Loucy (cell line): ENCODE data around the gene TMTC1.

Source experiments
- H2AFZ ChIP-seq: fragments of 200-600 bp; sonication (generic); 2 replicates; pipeline ENCODE4 v1.6.0; 2016; ENCODE audit warnings: antibody characterized with exemption, mild to moderate bottlenecking, low read length, moderate library complexity
- H3F3A ChIP-seq: fragments of 200-600 bp; 2 replicates; pipeline ENCODE4 v1.6.0; 2016; ENCODE audit warnings: antibody characterized with exemption, low read depth, mild to moderate bottlenecking
- H3K27me3 ChIP-seq: fragments of 200-600 bp; sonication (generic); 2 replicates; pipeline ENCODE4 v1.6.1; 2014; ENCODE audit warnings: low read length, mild to moderate bottlenecking; ENCODE audit not compliant: insufficient read depth, poor library complexity, severe bottlenecking
- H3K36me3 ChIP-seq: fragments of 200-600 bp; sonication (generic); 2 replicates; pipeline ENCODE4 v1.6.1; 2016; ENCODE audit warnings: low read length; ENCODE audit not compliant: insufficient read depth
- H3K4me1 ChIP-seq: fragments of 200-600 bp; sonication (generic); 2 replicates; pipeline ENCODE4 v1.5.1; 2014; ENCODE audit warnings: low read length, mild to moderate bottlenecking; ENCODE audit not compliant: insufficient read depth, poor library complexity, severe bottlenecking
- H3K4me2 ChIP-seq: fragments of 200-600 bp; sonication (generic); 2 replicates; pipeline ENCODE4 v1.6.0; 2014; ENCODE audit warnings: antibody characterized with exemption, low read length, low read depth, mild to moderate bottlenecking; ENCODE audit not compliant: poor library complexity, severe bottlenecking
- H3K4me3 ChIP-seq: fragments of 200-600 bp; sonication (generic); 2 replicates; pipeline ENCODE4 v1.5.1; 2014; ENCODE audit warnings: low read length, mild to moderate bottlenecking, mixed read lengths; ENCODE audit not compliant: poor library complexity, severe bottlenecking
- H3K79me2 ChIP-seq: fragments of 200-600 bp; sonication (generic); 2 replicates; pipeline ENCODE4 v1.6.1; 2014; ENCODE audit warnings: low read length; ENCODE audit not compliant: insufficient read depth
- H3K9ac ChIP-seq: fragments of 200-600 bp; sonication (generic); 2 replicates; pipeline ENCODE4 v1.6.0; 2014; ENCODE audit warnings: mild to moderate bottlenecking, low read depth, low read length, moderate library complexity; ENCODE audit not compliant: poor library complexity, severe bottlenecking
- H3K9me2 ChIP-seq: fragments of 200-600 bp; sonication (generic); replicated peaks from 2 replicates; pipeline ENCODE4 v1.6.1; 2016; ENCODE audit warnings: low read depth, low read length, mixed read lengths
- H3K9me3 ChIP-seq: fragments of 200-600 bp; sonication (generic); 2 replicates; pipeline ENCODE4 v1.6.1; 2014; ENCODE audit warnings: mild to moderate bottlenecking, antibody characterized with exemption, low read length, low read depth; ENCODE audit not compliant: insufficient read depth
- H4K20me1 ChIP-seq: fragments of 200-600 bp; sonication (generic); 2 replicates; pipeline ENCODE4 v1.6.0; 2014; ENCODE audit warnings: antibody characterized with exemption, low read length, mild to moderate bottlenecking; ENCODE audit not compliant: insufficient read depth, poor library complexity, severe bottlenecking
- EZH2phosphoT487 ChIP-seq: fragments of 200-600 bp; IDR thresholded peaks from 2 replicates; pipeline ENCODE4 v1.6.1; 2018; ENCODE audit warnings: antibody characterized with exemption, mild to moderate bottlenecking, moderate library complexity, borderline replicate concordance
- TF ChIP-seq, protein P1 (sequence below): fragments of 200-600 bp; sonication (generic); conservative IDR thresholded peaks from 2 replicates; pipeline ENCODE4 v1.5.1; 2014; ENCODE audit warnings: mild to moderate bottlenecking, antibody characterized with exemption, low read length

Gene TMTC1

DNA sequence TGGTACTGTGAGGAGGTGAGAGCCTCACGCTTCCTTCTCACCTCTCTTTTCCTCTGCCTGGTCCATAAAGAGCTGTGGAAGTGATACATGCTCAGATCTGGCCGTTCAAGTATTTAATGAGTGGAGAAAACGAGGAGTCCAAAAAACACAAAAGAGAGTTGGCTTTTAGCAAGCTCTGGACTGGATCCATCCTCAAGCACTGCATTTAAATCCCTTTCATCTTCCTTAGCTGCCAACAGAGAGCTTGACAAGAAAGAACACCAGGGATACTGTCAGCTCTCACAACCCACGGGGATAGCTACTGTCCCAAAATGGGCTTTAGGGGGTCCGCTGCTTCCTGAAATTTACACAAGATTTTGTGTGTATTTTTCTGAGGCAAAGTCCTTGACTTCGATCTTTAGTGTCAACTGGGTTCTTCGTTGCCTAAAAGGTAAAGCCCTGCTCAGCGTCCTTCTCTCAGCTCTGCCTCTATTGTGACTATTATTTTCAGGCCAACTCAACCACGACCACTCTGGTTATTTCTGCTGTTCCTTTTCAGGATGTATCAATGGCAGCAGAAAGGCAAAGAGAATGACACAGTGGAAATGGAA, 120.9 kb downstream of the TMTC1 start:
- Histone ChIP-seq H3K4me2 (no peak overlapping the region), H3K9me2 (no peaks in the 10 kb centered on the region), H2AFZ (no peak overlapping the region), H3F3A (no peaks in the 10 kb centered on the region), H3K9ac (no peak overlapping the region), H3K9me3 (no peaks in the 10 kb centered on the region), H4K20me1 (no peaks in the 10 kb centered on the region), H3K4me3 (no peak overlapping the region), H3K79me2 (no peaks in the 10 kb centered on the region), H3K36me3 (no peaks in the 10 kb centered on the region), H3K4me1 (no peaks in the 10 kb centered on the region), H3K27me3 (no peaks in the 10 kb centered on the region)
- TF ChIP-seq EZH2phosphoT487 = no peak
- TF ChIP-seq, protein P1, sequence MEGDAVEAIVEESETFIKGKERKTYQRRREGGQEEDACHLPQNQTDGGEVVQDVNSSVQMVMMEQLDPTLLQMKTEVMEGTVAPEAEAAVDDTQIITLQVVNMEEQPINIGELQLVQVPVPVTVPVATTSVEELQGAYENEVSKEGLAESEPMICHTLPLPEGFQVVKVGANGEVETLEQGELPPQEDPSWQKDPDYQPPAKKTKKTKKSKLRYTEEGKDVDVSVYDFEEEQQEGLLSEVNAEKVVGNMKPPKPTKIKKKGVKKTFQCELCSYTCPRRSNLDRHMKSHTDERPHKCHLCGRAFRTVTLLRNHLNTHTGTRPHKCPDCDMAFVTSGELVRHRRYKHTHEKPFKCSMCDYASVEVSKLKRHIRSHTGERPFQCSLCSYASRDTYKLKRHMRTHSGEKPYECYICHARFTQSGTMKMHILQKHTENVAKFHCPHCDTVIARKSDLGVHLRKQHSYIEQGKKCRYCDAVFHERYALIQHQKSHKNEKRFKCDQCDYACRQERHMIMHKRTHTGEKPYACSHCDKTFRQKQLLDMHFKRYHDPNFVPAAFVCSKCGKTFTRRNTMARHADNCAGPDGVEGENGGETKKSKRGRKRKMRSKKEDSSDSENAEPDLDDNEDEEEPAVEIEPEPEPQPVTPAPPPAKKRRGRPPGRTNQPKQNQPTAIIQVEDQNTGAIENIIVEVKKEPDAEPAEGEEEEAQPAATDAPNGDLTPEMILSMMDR = no peak

DNA sequence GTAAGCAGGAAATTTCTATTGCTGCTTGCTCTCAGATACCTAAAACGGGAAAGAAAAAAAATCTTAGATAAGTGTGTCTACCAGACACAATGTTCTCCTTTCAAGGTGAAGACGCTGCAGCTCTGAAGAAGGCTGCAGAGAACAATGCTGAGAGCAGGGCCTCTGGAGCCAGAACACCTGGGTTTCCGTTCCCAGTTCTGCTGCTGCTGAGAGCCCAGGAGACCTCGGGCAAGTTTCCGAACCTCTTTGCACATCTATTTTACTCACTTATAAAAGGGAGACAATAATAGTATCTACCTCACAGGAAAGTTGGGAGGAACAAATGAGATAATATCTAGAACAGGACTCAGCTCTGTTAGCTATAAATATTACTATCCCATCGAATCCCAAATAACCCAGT, 122.9 kb downstream of the TMTC1 start:
- no peaks in the 10 kb centered on the region for H3K36me3 ChIP-seq
- no peak overlapping the region for H3K4me2 ChIP-seq
- H3K79me2 ChIP-seq = no peaks in the 10 kb centered on the region
- no peak overlapping the region for H3K4me3 ChIP-seq
- H3K9me3 ChIP-seq = no peaks in the 10 kb centered on the region
- no peak overlapping the region for H3K9ac ChIP-seq
- no peak overlapping the region for H2AFZ ChIP-seq
- no peaks in the 10 kb centered on the region for H3K9me2 ChIP-seq
- no peak for TF ChIP-seq EZH2phosphoT487
- TF ChIP-seq, protein P1 = no peak
- no peaks in the 10 kb centered on the region for H3K4me1 ChIP-seq
- no peaks in the 10 kb centered on the region for H3F3A ChIP-seq
- H4K20me1 ChIP-seq = no peaks in the 10 kb centered on the region
- no peaks in the 10 kb centered on the region for H3K27me3 ChIP-seq

GRCh38 chr12:29656762-29657538, 126.8 kb downstream of the TMTC1 start:
- Histone ChIP-seq H3K27me3 (no peaks in the 10 kb centered on the region), H3K9me2 (no peaks in the 10 kb centered on the region), H3K9ac (no peak overlapping the region), H3K79me2 (no peaks in the 10 kb centered on the region), H3K4me3 (no peak overlapping the region), H3F3A (no peaks in the 10 kb centered on the region), H3K9me3 (no peaks in the 10 kb centered on the region), H4K20me1 (no peaks in the 10 kb centered on the region), H3K4me1 (no peaks in the 10 kb centered on the region), H3K36me3 (no peaks in the 10 kb centered on the region), H2AFZ (no peak overlapping the region), H3K4me2 (no peak overlapping the region)
- TF ChIP-seq, protein P1 = no peak
- no peak for TF ChIP-seq EZH2phosphoT487
